Nephron (organoid): ENCODE data around the gene GALNTL6.
A peak's percentile ranks its signal among the peaks of the same experiment; 100 is the strongest.
"Not testable (repeated sequence)": the region's sequence is repeated elsewhere in the genome, so short reads cannot be mapped to it uniquely, and the experiment has no call there.

ENCODE experiments used
- H3K27ac Mint-ChIP-seq, 3 experiments: 2 replicates each; pipeline ENCODE4 v1.8.0; 2020; ENCODE audit warnings: mixed read lengths in 3 of 3, mild to moderate bottlenecking in 2 of 3, moderate library complexity in 1 of 3
- H3K27me3 Mint-ChIP-seq: 2 replicates; pipeline ENCODE4 v1.8.0; 2021; ENCODE audit warnings: low read depth, mild to moderate bottlenecking, moderate library complexity, mixed read lengths
- H3K36me3 Mint-ChIP-seq: 2 replicates; pipeline ENCODE4 v1.8.0; 2020; ENCODE audit warnings: low read depth, mixed read lengths
- H3K4me1 Mint-ChIP-seq: 2 replicates; pipeline ENCODE4 v1.8.0; 2020; ENCODE audit warnings: mixed read lengths
- H3K4me3 Mint-ChIP-seq, 3 experiments: 2 replicates each; pipeline ENCODE4 v1.8.0; 2020; ENCODE audit warnings: mild to moderate bottlenecking in 3 of 3, mixed read lengths in 3 of 3, moderate library complexity in 2 of 3
- H3K9me3 Mint-ChIP-seq: 2 replicates; pipeline ENCODE4 v1.8.0; 2020; ENCODE audit warnings: mixed read lengths
- TF ChIP-seq, protein P1 (sequence below), 3 experiments: fragments of 200-600 bp; sonication (generic); IDR thresholded peaks; one replicate each; pipeline ENCODE4 v1.5.0; 2021; ENCODE audit warnings: antibody characterized with exemption in 3 of 3; ENCODE audit not compliant: unreplicated experiment in 3 of 3

GALNTL6 gene

DNA sequence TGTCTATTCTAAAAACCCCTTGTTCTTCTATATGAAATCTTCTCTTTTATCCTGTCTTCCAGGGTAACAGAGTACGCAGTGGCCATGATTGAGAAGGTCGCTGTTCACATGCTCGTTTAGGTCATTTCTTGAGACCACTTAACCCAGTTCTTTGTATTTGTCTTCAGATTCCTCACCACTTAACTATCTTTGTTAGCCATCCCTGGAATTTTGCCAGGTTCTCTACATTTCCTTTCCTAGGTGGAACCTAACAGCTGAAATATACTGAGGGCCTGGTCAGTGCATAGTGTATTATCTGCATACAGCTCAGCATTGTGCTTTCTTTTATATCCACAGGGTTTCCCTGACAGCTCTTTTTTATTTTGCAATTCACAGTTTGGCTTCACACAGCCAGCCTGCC lies 1206.5 kb downstream of the GALNTL6 start:
- Mint-ChIP-seq H3K9me3 (no peaks in the 10 kb centered on the region), H3K4me1 (peaks cover 4% of the 10 kb centered on the region), H3K4me3 (no peak overlapping the region), H3K36me3 (no peaks in the 10 kb centered on the region), H3K27ac (no peak overlapping the region), H3K27me3 (peaks cover 4% of the 10 kb centered on the region)
- TF ChIP-seq, protein P1, sequence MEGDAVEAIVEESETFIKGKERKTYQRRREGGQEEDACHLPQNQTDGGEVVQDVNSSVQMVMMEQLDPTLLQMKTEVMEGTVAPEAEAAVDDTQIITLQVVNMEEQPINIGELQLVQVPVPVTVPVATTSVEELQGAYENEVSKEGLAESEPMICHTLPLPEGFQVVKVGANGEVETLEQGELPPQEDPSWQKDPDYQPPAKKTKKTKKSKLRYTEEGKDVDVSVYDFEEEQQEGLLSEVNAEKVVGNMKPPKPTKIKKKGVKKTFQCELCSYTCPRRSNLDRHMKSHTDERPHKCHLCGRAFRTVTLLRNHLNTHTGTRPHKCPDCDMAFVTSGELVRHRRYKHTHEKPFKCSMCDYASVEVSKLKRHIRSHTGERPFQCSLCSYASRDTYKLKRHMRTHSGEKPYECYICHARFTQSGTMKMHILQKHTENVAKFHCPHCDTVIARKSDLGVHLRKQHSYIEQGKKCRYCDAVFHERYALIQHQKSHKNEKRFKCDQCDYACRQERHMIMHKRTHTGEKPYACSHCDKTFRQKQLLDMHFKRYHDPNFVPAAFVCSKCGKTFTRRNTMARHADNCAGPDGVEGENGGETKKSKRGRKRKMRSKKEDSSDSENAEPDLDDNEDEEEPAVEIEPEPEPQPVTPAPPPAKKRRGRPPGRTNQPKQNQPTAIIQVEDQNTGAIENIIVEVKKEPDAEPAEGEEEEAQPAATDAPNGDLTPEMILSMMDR (IDR thresholded peaks at IDR 0.05; ENCODE audit: unreplicated experiment in 3 of 3), result no peak

DNA sequence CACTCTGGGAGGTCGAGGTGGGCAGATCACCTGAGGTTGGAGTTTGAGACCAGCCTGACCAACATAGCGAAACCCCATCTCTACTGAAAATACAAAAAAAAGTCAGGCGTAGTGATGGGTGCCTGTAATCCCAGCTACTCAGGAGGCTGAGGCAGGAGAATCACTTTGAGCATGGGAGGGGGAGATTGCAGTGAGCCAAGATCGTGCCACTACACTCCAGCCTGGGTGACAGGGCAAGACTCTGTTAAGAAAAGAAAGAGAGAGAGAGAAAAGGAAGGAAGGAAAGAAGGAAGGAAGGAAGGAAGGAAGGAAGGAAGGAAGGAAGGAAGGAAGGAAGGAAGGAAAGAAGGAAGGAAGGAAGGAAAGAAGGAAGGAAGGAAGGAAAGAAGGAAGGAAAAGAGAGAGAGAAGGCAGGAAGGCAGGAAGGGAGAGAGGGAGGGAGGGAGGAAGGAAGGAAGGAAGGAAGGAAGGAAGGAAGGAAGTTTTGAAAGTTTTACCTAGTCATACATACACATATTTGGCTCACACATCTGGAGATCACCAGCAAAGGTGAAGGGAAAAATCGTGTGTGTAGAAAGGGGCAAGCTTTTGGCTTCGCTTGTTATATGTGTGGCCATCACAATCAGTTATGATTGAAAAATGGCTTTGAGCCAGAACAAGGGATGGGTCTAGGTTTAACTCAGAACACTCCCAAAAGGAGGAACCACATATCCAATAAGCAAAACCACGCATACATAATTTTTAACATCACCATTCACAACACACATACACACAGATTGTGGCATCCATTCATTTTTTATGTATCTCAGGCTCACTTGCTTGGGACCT lies 1208.8 kb downstream of the GALNTL6 start:
- not testable (repeated sequence) for H3K27me3 Mint-ChIP-seq, H3K9me3 Mint-ChIP-seq, H3K36me3 Mint-ChIP-seq

DNA sequence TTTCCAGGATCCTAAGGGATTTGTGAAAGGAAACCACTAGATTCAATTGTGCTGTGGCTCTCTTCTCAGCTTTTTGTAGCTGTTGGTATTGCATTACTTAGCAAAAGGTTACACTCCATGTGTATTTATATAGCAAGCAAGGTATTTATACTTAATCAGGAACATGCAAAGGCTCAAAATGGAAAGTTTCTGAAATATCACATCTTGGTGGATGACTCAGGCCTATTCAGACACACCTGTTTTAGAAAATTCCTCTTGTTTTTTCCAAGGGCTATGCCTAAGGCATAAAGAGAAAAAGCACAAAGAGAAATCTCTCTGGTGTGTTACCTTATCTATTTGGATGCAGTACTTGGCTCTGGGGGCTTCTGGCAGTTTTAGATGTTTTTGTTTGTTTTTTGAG lies 1211.0 kb downstream of the GALNTL6 start:
- TF ChIP-seq, protein P1 (IDR thresholded peaks at IDR 0.05; ENCODE audit: unreplicated experiment in 3 of 3), result no peak
- H3K9me3 Mint-ChIP-seq, result no peaks in the 10 kb centered on the region
- no peaks in the 10 kb centered on the region for H3K4me1 Mint-ChIP-seq
- no peak overlapping the region for H3K4me3 Mint-ChIP-seq
- no peak overlapping the region for H3K27ac Mint-ChIP-seq
- no peaks in the 10 kb centered on the region for H3K36me3 Mint-ChIP-seq
- H3K27me3 Mint-ChIP-seq, result peaks cover 3% of the 10 kb centered on the region

More for the DNA sequence above, 1208.8 kb downstream of the GALNTL6 start:
- H3K27ac Mint-ChIP-seq, H3K4me3 Mint-ChIP-seq, H3K4me1 Mint-ChIP-seq: not testable (repeated sequence)

DNA sequence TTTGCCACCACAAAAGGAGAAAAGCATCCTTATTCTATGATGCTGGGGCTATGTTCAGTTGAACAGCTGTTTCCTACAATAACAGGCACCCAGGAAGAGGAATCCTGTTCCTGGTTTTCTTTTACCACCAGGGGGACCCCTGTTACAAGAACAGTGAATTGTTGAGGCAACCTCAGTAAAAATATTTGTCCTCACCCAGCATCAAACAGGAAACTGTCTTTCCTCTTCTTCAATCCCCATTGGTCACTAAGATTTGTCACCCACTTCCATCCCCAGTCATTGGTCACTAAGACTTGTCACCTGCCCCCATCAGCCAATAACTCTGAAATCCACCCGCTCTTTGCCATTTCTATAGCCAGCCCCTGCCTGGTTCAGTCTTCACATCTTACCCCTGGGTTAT lies 1211.9 kb downstream of the GALNTL6 start:
- no peak overlapping the region for H3K27ac Mint-ChIP-seq
- TF ChIP-seq, protein P1 (IDR thresholded peaks at IDR 0.05; ENCODE audit: unreplicated experiment in 3 of 3), result peak; percentile 66 to 78 (median 72)
- H3K27me3 Mint-ChIP-seq, result peaks cover 4% of the 10 kb centered on the region
- H3K36me3 Mint-ChIP-seq, result no peaks in the 10 kb centered on the region
- no peak overlapping the region for H3K4me3 Mint-ChIP-seq
- no peaks in the 10 kb centered on the region for H3K9me3 Mint-ChIP-seq
- no peaks in the 10 kb centered on the region for H3K4me1 Mint-ChIP-seq

DNA sequence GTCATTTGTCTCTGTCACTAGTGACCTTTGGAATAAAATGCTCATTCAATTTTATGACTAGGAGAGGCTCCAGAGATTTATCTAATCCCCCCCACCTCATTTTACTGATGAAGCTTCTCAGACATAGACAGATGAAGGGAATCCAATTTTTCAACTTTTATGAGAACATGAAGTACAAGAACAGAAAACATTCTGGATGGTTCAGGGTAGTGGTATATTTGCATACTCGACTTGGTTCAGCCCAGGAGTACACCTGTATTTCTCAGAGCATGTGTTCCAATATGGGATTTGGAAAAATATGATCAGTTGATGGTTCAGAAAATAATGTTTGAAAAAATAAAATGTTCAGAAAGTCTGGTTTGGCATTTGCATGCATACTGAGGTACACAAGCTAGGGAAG lies 1224.0 kb downstream of the GALNTL6 start:
- H3K36me3 Mint-ChIP-seq, result no peaks in the 10 kb centered on the region
- no peak overlapping the region for H3K4me3 Mint-ChIP-seq
- H3K27ac Mint-ChIP-seq, result no peak overlapping the region
- H3K27me3 Mint-ChIP-seq, result peaks cover 8% of the 10 kb centered on the region
- TF ChIP-seq, protein P1 (IDR thresholded peaks at IDR 0.05; ENCODE audit: unreplicated experiment in 3 of 3), result no peak
- H3K4me1 Mint-ChIP-seq, result peaks cover 42% of the 10 kb centered on the region
- H3K9me3 Mint-ChIP-seq, result no peaks in the 10 kb centered on the region

DNA sequence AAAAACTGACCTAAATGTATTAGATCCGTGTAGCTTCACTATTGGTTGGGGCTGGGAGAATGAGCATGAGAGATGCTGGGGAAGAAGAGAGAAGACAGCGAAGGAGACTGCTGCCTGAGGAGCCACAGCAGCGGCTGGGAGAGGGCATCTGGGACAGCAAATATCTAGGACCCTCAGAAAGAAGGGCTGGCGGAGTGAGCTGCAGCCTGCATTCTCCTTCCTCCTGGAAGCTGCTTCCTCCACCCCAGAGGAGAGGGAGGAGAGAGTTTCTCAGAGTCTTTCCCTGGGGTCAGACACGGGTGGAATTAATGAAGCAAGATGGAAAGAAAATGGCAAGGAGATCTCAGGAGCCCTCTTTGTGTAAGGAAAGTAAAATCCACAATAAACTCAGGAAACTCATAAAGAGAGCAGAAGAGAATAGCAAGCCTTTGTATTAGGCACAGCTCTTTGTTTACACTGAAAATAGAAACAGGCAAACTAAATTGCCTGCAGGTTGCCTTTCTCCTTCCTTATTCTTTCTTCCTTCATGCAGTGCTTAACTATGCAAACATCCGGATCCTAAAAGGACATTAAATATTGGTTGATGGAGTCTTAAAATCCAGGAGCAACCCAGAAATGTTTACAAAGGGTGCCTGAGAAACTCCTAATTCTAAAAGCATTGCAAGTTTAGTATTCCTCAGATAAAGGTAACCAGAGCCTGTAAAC lies 1225.1 kb downstream of the GALNTL6 start:
- TF ChIP-seq, protein P1 (IDR thresholded peaks at IDR 0.05; ENCODE audit: unreplicated experiment in 3 of 3), result no peak

More for the DNA sequence above, 1225.1 kb downstream of the GALNTL6 start:
- Mint-ChIP-seq H3K27me3 (peaks cover 8% of the 10 kb centered on the region), H3K27ac (peak overlapping the region; percentile 62 to 79 (median 70)), H3K36me3 (no peaks in the 10 kb centered on the region), H3K4me1 (peaks cover 42% of the 10 kb centered on the region), H3K9me3 (no peaks in the 10 kb centered on the region), H3K4me3 (peak overlapping the region in 1 of 3 experiments; percentile 1)
